Measurements from ENCODE around the gene CNTN5.
"Not testable (repeated sequence)": the region's sequence is repeated elsewhere in the genome, so short reads cannot be mapped to it uniquely, and the experiment has no call there.

CNTN5 gene

DNA sequence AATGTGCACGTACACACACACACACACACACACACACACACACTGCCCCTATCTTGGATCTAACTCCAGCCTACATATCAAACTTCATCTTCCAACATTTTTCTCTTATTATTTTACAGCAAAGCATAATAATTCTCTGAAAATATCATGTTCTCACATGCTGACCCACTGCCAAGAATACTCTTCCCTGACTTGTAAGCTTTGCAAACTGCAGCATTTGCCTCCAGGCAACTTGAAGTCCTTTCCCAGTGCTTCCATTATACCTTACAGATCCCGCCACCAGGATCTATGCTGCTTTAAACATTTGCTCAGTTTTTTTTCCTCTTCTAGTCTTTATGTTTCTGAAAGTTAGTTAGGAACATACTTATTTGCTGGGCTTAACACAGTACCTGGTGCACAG is 1183.0 kb downstream of the CNTN5 start:
- no peak for DNase-seq (ENCODE audit: low read depth in 2 of 2)

DNA sequence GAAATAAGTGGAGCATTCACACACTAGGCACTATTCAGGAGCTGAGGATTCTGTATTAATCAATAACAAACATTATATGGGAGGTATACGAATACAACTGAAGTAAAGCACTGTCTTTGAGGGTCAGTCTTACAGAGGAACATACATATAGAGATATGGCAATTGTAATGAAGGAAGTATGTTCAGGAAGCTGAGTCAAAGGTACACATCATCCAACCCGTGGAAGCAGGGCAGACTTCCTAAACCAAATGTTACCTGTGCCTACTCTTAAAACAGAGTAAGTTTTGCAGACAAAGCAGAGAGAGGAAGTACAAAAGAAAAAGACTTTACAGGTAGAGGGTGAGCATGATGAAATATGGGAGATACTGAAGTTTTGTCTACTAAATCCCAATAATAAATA is 1185.2 kb downstream of the CNTN5 start:
- DNase-seq (ENCODE audit: low read depth in 2 of 2), result no peak

DNA sequence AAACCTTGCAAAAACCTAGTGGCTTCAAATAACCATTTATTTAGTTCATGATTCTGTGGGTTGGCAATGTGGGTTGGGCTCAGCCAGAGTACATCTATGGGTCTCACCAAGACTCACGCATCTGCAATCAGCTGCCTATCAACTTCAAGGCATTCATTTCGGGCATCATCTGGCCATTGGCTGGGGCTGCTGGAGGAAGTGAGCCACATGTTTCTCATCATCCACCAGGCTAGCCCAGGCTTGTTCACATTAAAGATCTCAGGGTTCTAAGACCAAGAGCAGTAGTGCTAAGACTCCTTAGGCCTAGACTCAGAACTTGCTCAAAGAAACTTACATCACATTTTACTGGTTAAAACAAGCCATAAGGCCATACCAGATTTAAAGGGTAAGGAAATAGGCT is 1187.5 kb downstream of the CNTN5 start:
- DNase-seq (ENCODE audit: low read depth in 2 of 2), result no peak

DNA sequence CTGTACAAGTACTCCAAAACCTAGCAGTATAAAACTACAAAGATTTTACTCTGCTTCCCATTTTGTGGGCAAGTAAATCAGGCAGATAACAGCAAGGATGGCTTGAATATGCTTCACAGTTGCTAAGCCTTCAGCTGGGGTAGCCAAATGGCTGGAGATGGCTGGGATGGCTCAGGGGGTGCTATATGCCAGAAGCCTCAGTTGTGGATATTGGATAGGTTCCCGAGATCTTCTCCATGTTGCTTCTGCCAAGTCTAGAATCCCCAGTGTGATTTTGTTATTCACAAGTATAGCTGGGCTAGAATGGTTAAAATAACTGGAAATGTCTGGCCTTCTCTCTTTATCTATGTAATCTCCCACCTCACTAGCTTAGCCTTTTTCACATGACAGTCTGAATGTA is 1194.0 kb downstream of the CNTN5 start:
- no peak for DNase-seq (ENCODE audit: low read depth in 2 of 2)

DNA sequence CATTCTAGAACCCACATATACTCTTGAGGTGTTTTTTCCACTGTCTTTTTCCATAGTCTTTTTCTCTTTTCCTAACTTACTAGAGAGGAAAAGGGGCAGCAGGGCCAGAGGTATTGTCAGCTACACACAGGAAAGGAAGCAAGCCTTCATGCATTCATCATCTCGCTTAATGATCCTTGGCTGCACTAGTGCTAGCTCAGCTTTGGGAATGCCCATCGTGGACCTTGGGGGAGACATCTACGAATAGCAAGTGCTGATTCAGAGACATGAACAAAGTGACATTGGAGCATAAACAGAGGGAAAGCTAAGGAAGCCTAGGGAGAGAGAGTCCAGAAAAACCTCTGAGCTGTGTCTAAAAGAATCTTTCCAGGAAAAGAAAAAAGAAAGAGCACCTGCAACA is 1200.1 kb downstream of the CNTN5 start:
- no peak for DNase-seq (ENCODE audit: low read depth in 2 of 2)

DNA sequence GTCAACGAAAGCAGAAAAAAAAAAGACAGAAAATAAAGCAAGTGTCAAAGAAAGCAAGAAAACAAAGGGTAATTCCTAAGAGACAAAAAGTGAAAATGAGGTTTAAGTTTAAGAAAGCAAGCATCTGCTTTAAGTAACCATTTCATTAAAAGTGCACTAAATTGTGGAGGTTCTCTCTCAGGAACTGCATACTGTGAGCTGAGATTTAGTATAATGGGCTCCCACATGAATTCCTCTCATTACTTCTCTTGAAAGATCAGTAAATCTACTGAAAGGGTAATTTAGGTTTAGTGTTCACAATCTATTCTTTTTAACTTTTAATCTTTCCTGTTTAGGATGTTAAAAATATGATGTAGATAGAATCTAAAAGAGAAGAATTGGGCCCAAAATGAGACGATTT is 1201.0 kb downstream of the CNTN5 start:
- DNase-seq (ENCODE audit: low read depth in 2 of 2), result no peak

DNA sequence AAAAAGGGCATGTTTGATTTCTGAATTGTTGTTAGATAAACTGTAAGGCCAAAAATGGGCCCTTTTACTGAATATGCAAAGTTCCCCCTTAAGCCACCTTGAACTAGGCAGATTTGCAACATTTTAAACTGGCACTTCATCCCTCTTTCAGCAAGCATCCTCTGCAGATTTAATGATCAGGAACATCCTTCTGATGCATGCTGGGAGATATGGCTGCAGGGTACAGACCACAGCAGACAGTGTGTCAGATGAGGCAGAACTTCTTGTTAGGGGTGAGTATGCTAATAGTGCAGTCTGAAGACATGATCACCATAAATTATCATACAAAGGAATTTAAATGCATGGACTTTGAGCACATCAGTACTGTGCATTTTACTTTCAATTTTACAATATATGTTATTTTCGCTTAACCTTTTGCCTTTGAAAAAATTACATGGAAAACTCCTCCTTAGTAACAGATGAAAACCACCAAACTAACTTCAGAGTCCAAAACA is 1203.8 kb downstream of the CNTN5 start:
- no peak for DNase-seq (ENCODE audit: low read depth in 2 of 2)

DNA sequence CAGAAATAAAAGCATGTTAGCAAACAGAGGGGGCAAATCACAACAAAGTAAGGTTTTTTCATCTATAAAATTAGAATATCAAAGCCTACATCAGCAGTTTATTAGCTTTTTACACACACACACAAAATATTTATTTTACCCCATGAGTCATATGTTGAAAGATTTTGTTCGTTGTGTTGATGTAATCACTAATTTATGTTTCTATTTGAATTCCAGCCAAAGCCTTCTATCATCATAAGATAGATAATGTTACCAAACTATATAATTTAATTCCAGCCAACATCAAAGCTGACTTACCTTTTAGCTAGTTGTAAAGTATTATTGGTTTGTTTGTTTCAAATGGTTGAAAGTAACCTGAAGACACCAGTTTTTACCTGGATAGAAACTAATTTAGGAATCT is 1208.3 kb downstream of the CNTN5 start:
- DNase-seq (ENCODE audit: low read depth in 2 of 2), result no peak

DNA sequence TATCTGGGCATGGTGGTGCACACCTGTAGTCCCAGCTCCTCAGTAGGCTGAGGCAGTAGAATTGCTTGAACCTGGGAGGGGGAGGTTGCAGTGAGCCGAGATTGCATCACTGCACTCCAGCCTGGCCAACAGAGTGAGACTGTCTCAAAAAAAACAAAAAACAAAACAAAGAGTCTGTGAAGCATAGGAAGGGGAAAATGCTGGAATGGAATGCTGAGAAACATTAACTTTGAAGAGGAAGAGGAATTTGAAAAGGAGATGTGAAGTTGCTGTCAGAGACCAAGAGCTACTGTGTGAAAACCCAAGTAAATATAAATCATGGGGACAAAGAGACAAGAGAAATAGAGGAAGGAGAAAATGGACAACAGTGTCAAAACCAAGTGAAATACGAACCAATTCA is 1211.3 kb downstream of the CNTN5 start:
- no peak for DNase-seq (ENCODE audit: low read depth in 2 of 2)

DNA sequence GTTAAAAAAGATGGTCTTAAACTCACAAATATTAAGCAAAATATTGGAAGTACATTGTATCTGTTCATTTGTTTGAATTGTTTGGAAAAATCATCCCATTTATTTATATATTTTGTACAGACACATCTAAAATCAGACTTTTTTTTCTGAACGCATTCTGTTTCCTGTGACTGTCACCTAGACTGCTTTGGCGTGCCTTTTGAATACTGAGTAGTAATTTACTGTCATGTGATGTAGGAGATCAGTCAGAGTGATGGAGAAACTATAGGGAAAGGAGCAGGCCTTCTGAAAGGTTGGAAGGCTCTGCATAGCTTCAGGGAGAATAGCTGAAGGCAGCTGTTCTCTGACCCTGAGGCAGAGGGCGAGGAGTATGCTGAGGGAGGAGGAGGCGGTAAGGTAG is 1214.3 kb downstream of the CNTN5 start:
- no peak for DNase-seq (ENCODE audit: low read depth in 2 of 2)

DNA sequence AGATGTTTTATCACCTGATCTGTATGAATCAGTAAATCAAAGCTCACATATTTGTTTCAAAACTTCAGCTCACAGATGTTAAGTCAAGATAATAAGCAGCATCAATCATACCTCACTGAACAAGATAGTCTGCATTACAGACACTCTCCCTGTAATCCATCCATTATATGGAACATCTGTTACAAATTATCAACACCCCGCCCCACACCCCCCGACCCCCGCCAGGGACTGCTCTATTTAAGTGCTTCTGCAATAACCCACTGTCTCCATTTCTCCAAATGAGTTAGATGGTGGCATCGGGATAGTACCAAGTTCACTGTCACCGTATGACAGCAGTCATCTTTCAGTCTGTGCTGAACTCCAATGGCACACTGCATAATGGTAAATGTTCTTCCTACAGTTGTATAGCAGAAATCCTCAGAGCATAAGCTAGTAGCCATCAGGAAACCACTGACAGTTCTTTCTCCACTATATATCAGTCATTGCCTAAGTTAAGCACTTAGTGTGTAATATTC is 1219.3 kb downstream of the CNTN5 start:
- no peak for DNase-seq (ENCODE audit: low read depth in 2 of 2)

DNA sequence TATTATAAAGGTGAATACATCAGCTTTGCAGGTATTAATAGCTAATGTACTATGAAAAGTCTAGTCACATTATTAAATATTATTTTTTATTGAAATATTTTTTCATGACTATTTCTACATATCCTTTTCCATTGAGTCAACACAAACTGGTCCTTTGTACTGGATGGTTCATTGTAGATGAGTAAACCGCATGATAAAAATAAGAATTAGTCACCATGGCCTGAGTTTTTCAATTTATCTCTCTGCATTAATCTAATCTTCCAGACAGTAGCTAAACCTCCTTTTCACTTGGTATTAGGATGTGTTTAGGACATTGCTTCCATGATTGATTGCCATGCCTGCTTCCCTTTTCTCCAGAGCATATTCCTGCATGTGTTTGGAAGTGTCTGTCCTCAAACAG is 1227.0 kb downstream of the CNTN5 start:
- no peak for DNase-seq (ENCODE audit: low read depth in 2 of 2)

DNA sequence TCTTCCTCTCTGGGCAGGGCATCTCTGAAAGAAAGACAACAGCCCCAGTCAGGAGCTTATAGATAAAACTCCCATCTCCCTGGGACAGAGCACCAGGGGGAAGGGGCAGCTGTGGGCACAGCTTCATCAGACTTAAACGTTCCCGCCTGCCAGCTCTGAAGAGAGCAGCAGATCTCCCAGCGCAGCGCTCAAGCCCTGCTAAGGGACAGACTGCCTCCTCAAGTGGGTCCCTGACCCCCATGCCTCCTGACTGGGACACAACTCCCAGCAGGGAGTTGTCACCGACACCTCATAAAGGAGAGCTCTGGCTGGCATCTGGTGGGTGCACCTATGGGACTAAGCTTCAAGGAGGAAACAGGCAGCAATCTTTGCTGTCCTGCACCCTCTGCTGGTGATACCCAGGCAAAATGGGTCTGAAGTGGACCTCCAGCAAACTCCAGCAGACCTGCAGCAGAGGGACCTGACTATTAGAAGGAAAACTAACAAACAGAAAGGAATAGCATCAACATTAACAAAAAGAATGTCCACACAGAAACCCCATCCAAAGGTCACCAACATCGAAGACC is 1236.6 kb downstream of the CNTN5 start:
- not testable (repeated sequence) for DNase-seq (ENCODE audit: low read depth in 2 of 2)

DNA sequence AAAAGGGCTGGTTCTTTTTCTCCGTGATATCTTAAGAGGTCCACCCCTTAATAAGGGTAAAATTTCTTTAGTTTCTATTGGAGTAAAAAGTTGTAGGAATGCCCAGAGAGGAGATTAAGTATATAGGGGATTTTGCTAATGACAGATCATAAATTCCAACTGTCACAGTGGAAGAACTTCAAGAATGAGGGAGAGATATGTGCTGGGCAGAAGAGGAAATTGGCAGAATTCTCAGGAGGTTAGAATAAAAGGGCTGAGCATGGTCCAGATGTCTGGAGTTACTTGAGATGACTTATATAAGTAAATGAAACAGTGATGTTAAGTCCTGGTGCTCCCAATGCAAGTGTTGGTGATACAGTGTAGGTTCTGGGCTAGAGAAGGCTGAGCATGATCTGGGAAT is 1248.8 kb downstream of the CNTN5 start:
- DNase-seq (ENCODE audit: low read depth in 2 of 2), result no peak

DNA sequence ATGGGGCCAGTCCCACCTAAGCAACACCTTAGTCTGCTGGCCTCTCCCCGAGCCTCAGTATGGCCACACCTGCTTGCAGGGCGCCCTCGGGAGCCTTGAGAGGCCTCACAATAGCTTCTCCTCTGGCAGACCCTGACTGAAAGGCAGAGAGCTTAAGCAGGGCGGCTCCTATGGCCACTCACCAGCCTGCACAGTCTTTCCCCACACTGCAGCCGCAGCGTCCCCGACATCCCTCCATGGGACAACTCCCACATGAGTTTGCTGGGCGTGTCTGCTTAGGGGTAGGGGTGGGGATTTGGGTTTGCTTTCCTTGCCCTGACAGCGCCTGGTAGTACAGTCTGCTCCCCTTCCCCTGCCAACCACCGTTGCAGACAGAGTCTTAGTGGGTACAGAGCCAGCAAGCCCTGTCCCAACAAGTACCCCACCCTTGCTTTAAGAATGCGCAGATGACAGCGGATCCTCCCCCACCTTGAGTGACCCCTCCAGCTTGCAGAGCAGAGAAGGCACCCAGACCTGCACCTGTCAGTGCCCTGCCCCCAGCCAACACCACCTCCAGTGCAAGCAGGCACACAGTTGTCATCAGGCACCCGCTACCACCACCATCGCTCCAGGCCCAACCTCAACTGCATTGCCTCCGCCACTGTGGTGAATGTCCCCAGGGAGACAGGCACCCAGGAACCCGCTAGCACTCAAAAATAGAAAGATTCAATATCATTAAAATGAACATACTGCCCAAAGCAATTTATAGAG is 1252.5 kb downstream of the CNTN5 start:
- no peak for DNase-seq (ENCODE audit: low read depth in 2 of 2)

DNA sequence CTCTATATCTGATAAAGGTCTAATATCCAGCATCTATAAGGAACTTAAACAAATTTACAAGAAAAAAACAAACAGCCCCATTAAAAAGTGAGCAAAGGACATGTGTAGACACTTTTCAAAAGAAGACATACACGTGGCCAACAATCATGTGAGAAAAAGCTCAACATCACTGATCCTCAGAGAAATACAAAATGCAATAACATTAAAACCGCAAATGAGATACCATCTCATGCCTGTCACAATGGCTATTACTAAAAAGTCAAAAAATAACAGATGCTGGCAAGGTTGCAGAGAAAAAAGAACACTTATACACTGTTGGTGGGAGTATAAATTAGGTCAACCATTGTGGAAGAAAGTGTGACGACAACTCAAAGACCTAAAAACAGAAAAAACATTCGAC is 1253.7 kb downstream of the CNTN5 start:
- DNase-seq (ENCODE audit: low read depth in 2 of 2), result not testable (repeated sequence)

DNA sequence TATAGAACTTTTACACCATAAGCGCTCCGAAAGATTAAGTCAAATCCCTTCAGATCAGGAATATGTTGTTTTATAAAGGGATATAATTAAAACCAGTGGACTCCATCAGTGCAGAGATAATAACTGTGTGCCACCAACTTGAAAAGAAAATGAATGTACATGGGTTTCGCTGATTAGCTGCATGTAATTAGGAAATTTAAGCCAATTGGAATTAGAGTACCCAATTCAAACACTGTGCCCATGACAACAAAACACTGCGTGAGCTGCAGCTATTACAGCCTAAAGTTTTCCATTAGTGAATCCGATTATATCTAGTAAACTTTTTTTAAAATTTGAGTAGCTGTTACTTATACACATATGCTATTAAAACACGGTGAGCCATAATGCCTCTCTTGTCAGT is 1274.0 kb downstream of the CNTN5 start:
- DNase-seq (ENCODE audit: low read depth in 2 of 2), result no peak

DNA sequence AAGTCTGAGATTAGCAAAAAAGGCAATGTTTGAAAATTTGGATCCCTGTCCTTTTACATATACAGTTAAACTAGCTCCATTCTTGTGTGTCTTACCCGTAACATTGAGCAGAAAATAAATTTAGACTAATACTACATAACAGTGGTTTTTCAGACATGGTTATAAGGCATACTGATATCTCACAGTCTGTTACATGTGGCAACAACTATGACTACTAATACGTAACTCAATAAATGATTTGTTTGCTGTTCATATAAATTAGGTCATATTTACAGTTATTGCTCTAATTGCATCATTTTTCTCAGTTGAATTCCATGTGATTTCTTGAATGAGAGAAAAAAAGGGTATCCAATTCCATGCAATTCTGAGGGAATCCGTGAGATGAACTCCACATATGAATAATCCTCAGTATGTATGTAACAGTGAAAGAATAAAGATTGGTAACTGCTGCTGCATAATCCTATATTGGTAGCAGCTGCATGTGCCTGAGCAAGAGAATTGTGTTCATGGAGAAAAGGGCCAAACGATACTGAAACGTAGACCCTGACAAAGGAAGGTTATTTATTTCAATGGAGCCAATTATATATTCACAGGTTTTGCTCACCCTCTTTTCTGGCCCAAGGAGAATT is 1275.4 kb downstream of the CNTN5 start:
- DNase-seq (ENCODE audit: low read depth in 2 of 2), result no peak

DNA sequence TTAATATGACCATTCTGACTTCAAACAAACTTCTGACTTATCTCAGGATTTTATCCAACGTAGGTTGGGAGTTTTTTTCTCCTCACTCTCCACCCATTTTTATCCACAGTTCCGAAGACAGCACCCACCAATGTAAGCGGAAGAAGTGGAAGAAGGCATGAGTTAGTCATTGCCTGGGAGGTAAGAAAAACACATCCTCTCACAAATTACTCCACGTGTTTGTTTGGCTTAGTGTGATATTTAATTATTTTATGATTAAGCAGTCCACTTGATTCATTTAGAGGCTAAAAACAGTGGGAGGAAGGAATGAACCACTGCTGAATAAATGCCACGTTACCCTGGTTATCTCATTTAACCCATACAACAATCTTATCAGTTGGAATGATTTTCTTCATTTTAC is 1276.8 kb downstream of the CNTN5 start:
- DNase-seq (ENCODE audit: low read depth in 2 of 2), result no peak

DNA sequence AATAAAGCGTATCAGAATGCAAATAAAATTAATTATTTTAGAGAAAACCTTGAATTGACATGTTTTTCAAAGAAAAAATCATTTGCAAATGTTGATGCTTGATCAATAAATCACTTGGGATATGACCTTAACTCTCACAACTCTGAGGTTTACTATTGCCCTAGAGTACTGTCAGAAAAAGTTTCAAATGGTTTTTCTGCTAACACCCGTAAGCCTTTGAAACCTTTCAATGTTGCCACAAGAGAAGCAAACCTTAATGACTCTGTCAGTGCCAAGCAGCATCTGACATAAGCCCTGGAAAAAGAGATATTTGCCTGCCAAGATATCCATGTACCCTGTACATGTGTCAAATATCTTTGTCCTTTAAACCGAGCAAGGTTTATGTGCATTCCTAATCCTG is 1282.1 kb downstream of the CNTN5 start:
- no peak for DNase-seq (ENCODE audit: low read depth in 2 of 2)

DNA sequence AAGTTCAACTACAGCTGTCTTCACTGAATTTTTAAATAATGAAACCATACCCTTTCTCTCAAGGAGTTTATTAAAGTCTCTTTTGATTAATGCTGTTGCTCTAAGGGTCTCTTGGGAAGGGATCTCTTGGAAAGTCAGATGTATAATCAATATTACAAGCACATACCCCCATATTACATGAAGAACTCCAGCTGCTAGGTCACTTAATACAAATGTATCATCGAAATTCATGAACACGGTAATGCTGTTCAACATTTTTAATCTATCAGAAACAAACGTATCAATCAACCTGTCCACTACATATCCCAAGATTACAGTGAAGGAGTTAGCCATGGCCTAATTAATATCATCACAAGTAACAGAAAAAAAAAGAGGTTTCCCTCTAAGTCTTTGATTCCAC is 1283.1 kb downstream of the CNTN5 start:
- DNase-seq (ENCODE audit: low read depth in 2 of 2), result no peak

DNA sequence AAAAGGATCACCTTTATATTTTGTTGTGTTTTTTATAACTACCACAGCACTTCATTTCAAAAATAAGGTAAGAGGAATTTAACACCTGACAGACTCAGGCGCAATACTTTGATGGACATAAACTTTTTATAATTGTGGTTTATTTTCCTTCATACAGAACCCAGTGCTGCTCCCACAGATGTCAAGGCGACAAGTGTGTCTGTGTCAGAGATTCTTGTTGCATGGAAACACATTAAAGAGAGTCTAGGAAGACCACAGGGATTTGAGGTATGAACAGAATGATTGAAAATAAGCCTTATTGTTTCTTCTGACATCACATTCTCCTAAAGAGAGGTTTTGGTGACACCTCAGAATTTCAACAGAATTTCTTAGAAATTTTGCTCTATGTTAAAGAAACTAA is 1287.5 kb downstream of the CNTN5 start:
- no peak for DNase-seq (ENCODE audit: low read depth in 2 of 2)

DNA sequence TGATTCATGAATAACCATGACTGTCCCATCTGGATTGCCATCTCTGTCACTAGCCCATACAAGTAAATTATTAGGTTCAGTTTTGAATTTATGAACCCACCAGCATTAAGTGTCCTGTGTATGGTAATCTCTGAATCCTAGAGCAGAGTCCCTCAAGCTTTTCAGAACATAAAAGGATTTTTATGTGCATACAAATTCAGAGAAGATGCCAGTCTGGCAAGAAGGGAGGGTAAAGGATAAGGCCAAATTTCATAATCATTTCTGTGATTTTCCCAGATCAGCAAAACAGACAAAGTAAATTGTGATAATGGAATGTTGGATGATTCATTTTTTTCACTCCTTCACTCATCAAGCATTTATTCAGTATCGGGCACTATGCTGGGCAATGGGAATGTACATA is 1295.2 kb downstream of the CNTN5 start:
- no peak for DNase-seq (ENCODE audit: low read depth in 2 of 2)
